Activated naive CD8-positive, alpha-beta T cell (primary cell): ENCODE results near the gene NACC2.
A peak's percentile ranks its signal among the peaks of the same experiment; 100 is the strongest.

ENCODE experiments used
- H3K27ac Mint-ChIP-seq: one replicate; pipeline ENCODE4 v1.8.0; 2021; ENCODE audit warnings: mixed read lengths
- H3K27me3 Mint-ChIP-seq: one replicate; pipeline ENCODE4 v1.8.0; 2021; ENCODE audit warnings: mixed read lengths
- H3K36me3 Mint-ChIP-seq: one replicate; pipeline ENCODE4 v1.8.0; 2021; ENCODE audit warnings: mixed read lengths
- H3K4me1 Mint-ChIP-seq: one replicate; pipeline ENCODE4 v1.8.0; 2021; ENCODE audit warnings: low read depth, mixed read lengths
- H3K4me3 Mint-ChIP-seq: one replicate; pipeline ENCODE4 v1.8.0; 2021; ENCODE audit warnings: mild to moderate bottlenecking, mixed read lengths
- H3K9me3 Mint-ChIP-seq: one replicate; pipeline ENCODE4 v1.8.0; 2021; ENCODE audit warnings: low read depth, mixed read lengths

NACC2 gene

GRCh38 chr9:135998016-135998380, 97.1 kb downstream of the NACC2 start:
- Mint-ChIP-seq H3K4me3 (no peak overlapping the region), H3K36me3 (no peaks in the 10 kb centered on the region), H3K9me3 (no peaks in the 10 kb centered on the region), H3K27ac (no peak overlapping the region), H3K4me1 (no peaks in the 10 kb centered on the region), H3K27me3 (no peaks in the 10 kb centered on the region)

- Mint-ChIP-seq H3K27ac (no peak overlapping the region), H3K36me3 (no peaks in the 10 kb centered on the region), H3K9me3 (no peaks in the 10 kb centered on the region), H3K4me3 (no peak overlapping the region), H3K27me3 (no peaks in the 10 kb centered on the region), H3K4me1 (peaks cover 1% of the 10 kb centered on the region)
Measured at GRCh38 chr9:135997090-135998015, 97.7 kb downstream of the NACC2 start.

- Mint-ChIP-seq H3K36me3 (no peaks in the 10 kb centered on the region), H3K27me3 (no peaks in the 10 kb centered on the region), H3K9me3 (no peaks in the 10 kb centered on the region), H3K27ac (no peak overlapping the region), H3K4me1 (peaks cover 9% of the 10 kb centered on the region), H3K4me3 (no peak overlapping the region)
Measured at GRCh38 chr9:135995816-135996215, 99.3 kb downstream of the NACC2 start.

- no peak overlapping the region for H3K27ac Mint-ChIP-seq
- H3K4me3 Mint-ChIP-seq = no peak overlapping the region
- peaks cover 9% of the 10 kb centered on the region for H3K4me1 Mint-ChIP-seq
- H3K27me3 Mint-ChIP-seq = no peaks in the 10 kb centered on the region
- H3K9me3 Mint-ChIP-seq = no peaks in the 10 kb centered on the region
- no peaks in the 10 kb centered on the region for H3K36me3 Mint-ChIP-seq
Measured at GRCh38 chr9:135994501-135995192, 100.4 kb downstream of the NACC2 start.

GRCh38 chr9:135993765-135994500, 101.2 kb downstream of the NACC2 start:
- no peak overlapping the region for H3K27ac Mint-ChIP-seq
- H3K9me3 Mint-ChIP-seq = no peaks in the 10 kb centered on the region
- peaks cover 9% of the 10 kb centered on the region for H3K4me1 Mint-ChIP-seq
- no peaks in the 10 kb centered on the region for H3K27me3 Mint-ChIP-seq
- no peak overlapping the region for H3K4me3 Mint-ChIP-seq
- H3K36me3 Mint-ChIP-seq = no peaks in the 10 kb centered on the region

- H3K27ac Mint-ChIP-seq = no peak overlapping the region
Measured at GRCh38 chr9:135993409-135993742, 101.7 kb downstream of the NACC2 start.

GRCh38 chr9:135992486-135993408, 102.3 kb downstream of the NACC2 start:
- Mint-ChIP-seq H3K4me1 (peaks cover 9% of the 10 kb centered on the region), H3K36me3 (no peaks in the 10 kb centered on the region), H3K27ac (no peak overlapping the region), H3K9me3 (no peaks in the 10 kb centered on the region), H3K4me3 (peak overlapping the region; percentile 30), H3K27me3 (no peaks in the 10 kb centered on the region)

More at GRCh38 chr9:135993409-135993742, 101.7 kb downstream of the NACC2 start:
- no peaks in the 10 kb centered on the region for H3K27me3 Mint-ChIP-seq
- no peak overlapping the region for H3K4me3 Mint-ChIP-seq
- H3K36me3 Mint-ChIP-seq = no peaks in the 10 kb centered on the region
- peaks cover 9% of the 10 kb centered on the region for H3K4me1 Mint-ChIP-seq
- no peaks in the 10 kb centered on the region for H3K9me3 Mint-ChIP-seq

GRCh38 chr9:135991771-135992170, 103.3 kb downstream of the NACC2 start:
- H3K27ac Mint-ChIP-seq = no peak overlapping the region
- H3K4me1 Mint-ChIP-seq = peaks cover 9% of the 10 kb centered on the region
- H3K4me3 Mint-ChIP-seq = no peak overlapping the region

GRCh38 chr9:135990468-135991429, 104.3 kb downstream of the NACC2 start:
- no peaks in the 10 kb centered on the region for H3K9me3 Mint-ChIP-seq
- H3K27ac Mint-ChIP-seq = no peak overlapping the region
- peaks cover 9% of the 10 kb centered on the region for H3K4me1 Mint-ChIP-seq
- H3K4me3 Mint-ChIP-seq = peak overlapping the region; percentile 64
- no peaks in the 10 kb centered on the region for H3K36me3 Mint-ChIP-seq
- no peaks in the 10 kb centered on the region for H3K27me3 Mint-ChIP-seq

More at GRCh38 chr9:135991771-135992170, 103.3 kb downstream of the NACC2 start:
- Mint-ChIP-seq H3K9me3 (no peaks in the 10 kb centered on the region), H3K27me3 (no peaks in the 10 kb centered on the region), H3K36me3 (no peaks in the 10 kb centered on the region)

- Mint-ChIP-seq H3K27me3 (no peaks in the 10 kb centered on the region), H3K9me3 (no peaks in the 10 kb centered on the region), H3K27ac (no peak overlapping the region), H3K4me3 (peak overlapping the region; percentile 64), H3K36me3 (no peaks in the 10 kb centered on the region), H3K4me1 (peaks cover 9% of the 10 kb centered on the region)
Measured at GRCh38 chr9:135989722-135990467, 105.2 kb downstream of the NACC2 start.

- H3K27me3 Mint-ChIP-seq = no peaks in the 10 kb centered on the region
- H3K27ac Mint-ChIP-seq = no peak overlapping the region
- H3K4me1 Mint-ChIP-seq = peaks cover 9% of the 10 kb centered on the region
- H3K36me3 Mint-ChIP-seq = no peaks in the 10 kb centered on the region
- H3K4me3 Mint-ChIP-seq = no peak overlapping the region
- no peaks in the 10 kb centered on the region for H3K9me3 Mint-ChIP-seq
Measured at GRCh38 chr9:135989157-135989556, 105.9 kb downstream of the NACC2 start.

GRCh38 chr9:135988493-135988892, 106.6 kb downstream of the NACC2 start:
- Mint-ChIP-seq H3K27me3 (no peaks in the 10 kb centered on the region), H3K4me1 (peaks cover 9% of the 10 kb centered on the region), H3K4me3 (no peak overlapping the region), H3K27ac (no peak overlapping the region), H3K36me3 (no peaks in the 10 kb centered on the region), H3K9me3 (no peaks in the 10 kb centered on the region)
